MCF 10A (cell line): ENCODE data around the gene TMEM80. TPM values are rescaled to one million over a fixed set of nuclear protein-coding genes. Genes with fewer than 3 reads are reported as not detected.

Source experiments
- BruUV-seq: library from RNA; stranded (reverse); fragments of 400-500 nt; replicated peaks from 2 replicates; lab custom pipeline; 2021; lab: Mats Ljungman, UMichigan
- CTCF ChIA-PET: fragments of 300-600 bp; sonication (Branson Sonifier 250); formaldehyde crosslinking; extraction: SDS; loops from one replicate; lab custom pipeline; 2021; ENCODE audit warnings: antibody characterized with exemption, inconsistent platforms; lab: Yijun Ruan, JAX
- POLR2A ChIA-PET: fragments of 300-600, 350-650 bp; sonication (Branson Sonifier 250); formaldehyde crosslinking; extraction: SDS; loops from one replicate; lab custom pipeline; 2020; ENCODE audit warnings: antibody characterized with exemption, inconsistent platforms; lab: Yijun Ruan, JAX
- DNase-seq: peaks from one replicate; pipeline ENCODE4 v3.0.0-alpha.2; 2018; ENCODE audit not compliant: unreplicated experiment
- H3K27ac Mint-ChIP-seq: one replicate; pipeline ENCODE4 v1.8.0; 2022; ENCODE audit warnings: mild to moderate bottlenecking, low read depth, mixed read lengths; ENCODE audit not compliant: unreplicated experiment
- H3K27me3 Mint-ChIP-seq: one replicate; pipeline ENCODE4 v1.8.0; 2022; ENCODE audit warnings: mixed read lengths; ENCODE audit not compliant: insufficient read depth, unreplicated experiment
- H3K36me3 Mint-ChIP-seq: one replicate; pipeline ENCODE4 v1.8.0; 2022; ENCODE audit warnings: mild to moderate bottlenecking, moderate library complexity, mixed read lengths; ENCODE audit not compliant: insufficient read depth, unreplicated experiment
- H3K4me1 Mint-ChIP-seq: one replicate; pipeline ENCODE4 v1.8.0; 2022; ENCODE audit warnings: mixed read lengths; ENCODE audit not compliant: insufficient read depth, unreplicated experiment
- H3K4me3 Mint-ChIP-seq: one replicate; pipeline ENCODE4 v1.8.0; 2022; ENCODE audit warnings: mild to moderate bottlenecking, moderate library complexity, mixed read lengths; ENCODE audit not compliant: unreplicated experiment
- H3K9me3 Mint-ChIP-seq: one replicate; pipeline ENCODE4 v1.8.0; 2022; ENCODE audit warnings: mixed read lengths; ENCODE audit not compliant: unreplicated experiment
- CTCF ChIP-seq: fragments of 200-600 bp; IDR thresholded peaks from one replicate; pipeline ENCODE4 v1.8.0; 2022; ENCODE audit warnings: antibody characterized with exemption, mild to moderate bottlenecking; ENCODE audit not compliant: unreplicated experiment
- intact Hi-C: fragments of 100-400 bp; cut with micrococcal nuclease; formaldehyde crosslinking; loops from 2 replicates; pipeline ENCODE4 v1.14.1; 2022
- total RNA-seq: library from RNA; stranded (reverse); gene quantifications from 2 replicates; pipeline ENCODE4 v1.2.3, GENCODE V29; 2022

The TMEM80 gene
- total RNA-seq, 1 experiment from 2014 or later, result 12.8 TPM

- H3K4me1 Mint-ChIP-seq, result peaks cover 20% of the 10 kb centered on the region
- POLR2A ChIA-PET, result interaction anchor here (0.7 to 5.4 kb wide), 14 partner anchors 9 to 255 kb away, joined by 3 to 118 read pairs (median 5); partner anchors contain the start of genes CRACR2B, DEAF1, GATD1 and PHRF1
- H3K9me3 Mint-ChIP-seq, result no peaks in the 10 kb centered on the region
- no peaks in the 10 kb centered on the region for H3K27me3 Mint-ChIP-seq
- H3K4me3 Mint-ChIP-seq, result peak within 1 kb of the TSS; percentile 86
- no peak for TF ChIP-seq CTCF
- intact Hi-C loops, result no loop called here
- CTCF ChIA-PET, result interaction anchor here (0.7 to 2.1 kb wide), 4 partner anchors 11 to 21 kb away, joined by 3 to 18 read pairs (median 4); partner anchors contain the start of genes DEAF1 and TMEM80
- H3K36me3 Mint-ChIP-seq, result peaks cover 33% of the 10 kb centered on the region
- peak within 1 kb of the TSS; percentile 91 for H3K27ac Mint-ChIP-seq
- BruUV-seq, result no TSS peak
- DNase-seq, result peak; percentile 57
These were observed 10.2 kb downstream of the TMEM80 start, which contains the start of gene EPS8L2 for GRCh38 chr11:705646-706438. Gene EPS8L2, plus strand, starts transcription at chr11:706231. Its CDS starts 3,177 bp downstream, at chr11:709408.

- peak; percentile 13 for TF ChIP-seq CTCF
- DNase-seq, result peak; percentile 78
- POLR2A ChIA-PET, result interaction anchor here (0.7 to 5.4 kb wide), 14 partner anchors 10 to 172 kb away, joined by 3 to 118 read pairs (median 6); partner anchors contain the start of genes CRACR2B, DEAF1, TALDO1 and TMEM80
- Mint-ChIP-seq H3K27me3 (no peaks in the 10 kb centered on the region), H3K9me3 (no peaks in the 10 kb centered on the region), H3K27ac (peak overlapping the region; percentile 91), H3K4me1 (peaks cover 25% of the 10 kb centered on the region), H3K36me3 (peaks cover 34% of the 10 kb centered on the region), H3K4me3 (peak overlapping the region; percentile 86)
- BruUV-seq, result TSS peak; percentile 13
- intact Hi-C loops, result no loop called here
- CTCF ChIA-PET, result interaction anchor here (0.9 to 2.1 kb wide), 6 partner anchors 10 to 92 kb away, joined by 3 to 18 read pairs (median 4); no protein-coding TSS in a partner anchor
These were observed 10.9 kb downstream of the TMEM80 start for GRCh38 chr11:706439-706956.

GRCh38 chr11:706957-707816, 11.6 kb downstream of the TMEM80 start:
- ChIA-PET CTCF (interaction anchor here (0.7 to 2.1 kb wide), 7 partner anchors 8 to 92 kb away, joined by 3 to 18 read pairs (median 4); no protein-coding TSS in a partner anchor), POLR2A (interaction anchor here (0.7 to 5.4 kb wide), 13 partner anchors 10 to 173 kb away, joined by 3 to 118 read pairs (median 6); partner anchors contain the start of genes DEAF1, TALDO1 and TMEM80)
- Mint-ChIP-seq H3K4me3 (peak overlapping the region; percentile 86), H3K27me3 (no peaks in the 10 kb centered on the region), H3K4me1 (peaks cover 25% of the 10 kb centered on the region), H3K27ac (peak overlapping the region; percentile 91), H3K9me3 (no peaks in the 10 kb centered on the region), H3K36me3 (peaks cover 41% of the 10 kb centered on the region)
- TF ChIP-seq CTCF, result no peak
- BruUV-seq, result no TSS peak
- peak; percentile 53 for DNase-seq
- intact Hi-C loops, result no loop called here
